ENCODE results near the gene HOXB2. TPM values are rescaled to one million over a fixed set of nuclear protein-coding genes. Genes with fewer than 3 reads are reported as not detected.

Gene HOXB2
- total RNA-seq = 7.6 TPM

DNA sequence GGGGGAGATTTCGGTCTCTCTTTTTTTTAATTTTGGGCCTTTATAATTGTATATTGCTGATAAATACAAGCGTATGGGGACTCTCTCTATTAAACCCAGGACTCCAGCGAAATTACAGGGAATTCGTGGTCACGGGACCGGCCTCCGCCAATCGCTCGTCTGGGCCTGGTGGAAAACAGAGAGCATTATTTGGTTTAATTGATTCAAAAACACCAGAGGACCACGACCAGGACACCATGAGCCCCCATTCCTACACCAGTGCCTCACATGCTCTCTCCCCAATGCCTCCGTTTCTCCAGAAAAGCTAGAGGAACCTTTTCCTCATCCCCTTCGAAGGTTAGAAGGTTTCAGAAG, at the start of gene HOXB2:
Gene HOXB2, minus strand, starts transcription at position 88 of the 354 bp plus-strand sequence. CDS start 198 bp downstream, outside the sequence.
- Histone ChIP-seq H3K9me3 (ENCODE audit: low read depth, low read length) (no peaks in the 10 kb centered on the region), H3K4me1 (ENCODE audit: insufficient read depth, low read length) (peaks cover 59% of the 10 kb centered on the region), H3K4me3 (ENCODE audit: low read length) (peak within 1 kb of the TSS; percentile 49), H3K27me3 (ENCODE audit: insufficient read depth, low read length) (peaks cover 64% of the 10 kb centered on the region)

DNA sequence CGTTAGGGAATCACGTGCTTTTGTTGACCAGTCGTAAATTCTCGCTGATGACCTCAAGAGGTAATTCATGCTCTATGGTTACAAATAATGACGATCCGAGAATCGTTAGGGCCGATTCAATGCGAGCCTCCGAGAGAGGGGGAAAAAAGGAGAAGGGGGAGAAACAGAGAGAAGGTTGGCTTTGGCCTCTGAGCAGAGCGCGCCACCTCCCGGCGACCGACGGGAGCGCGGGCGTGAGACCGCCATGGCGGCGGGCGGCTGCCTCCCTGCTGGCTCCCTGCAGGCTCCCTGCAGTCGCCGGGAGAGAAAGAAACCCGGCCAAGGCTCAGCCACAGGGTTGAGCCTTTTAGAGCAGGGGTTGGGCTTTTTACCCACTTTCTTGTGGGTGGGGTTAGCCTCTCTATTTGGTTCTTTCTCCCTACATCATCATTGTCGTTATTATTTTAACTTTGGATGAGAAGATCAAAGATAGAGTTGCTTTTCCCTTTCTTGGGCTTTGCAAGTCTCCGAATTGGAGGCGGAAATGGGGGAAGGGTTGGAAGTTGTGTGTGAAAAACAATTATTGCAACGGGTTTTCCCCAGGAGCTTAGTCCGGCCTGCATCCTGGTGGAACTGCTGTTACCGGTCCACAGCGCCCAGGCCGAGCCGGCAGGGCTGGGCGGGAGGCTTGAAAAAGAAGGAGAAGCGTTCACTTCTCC, 49.1 kb upstream of the HOXB2 start:
- Histone ChIP-seq H3K4me3 (ENCODE audit: low read length) (no peak overlapping the region), H3K9me3 (ENCODE audit: low read depth, low read length) (no peaks in the 10 kb centered on the region), H3K4me1 (ENCODE audit: insufficient read depth, low read length) (peaks cover 42% of the 10 kb centered on the region), H3K27me3 (ENCODE audit: insufficient read depth, low read length) (peaks cover 96% of the 10 kb centered on the region)

DNA sequence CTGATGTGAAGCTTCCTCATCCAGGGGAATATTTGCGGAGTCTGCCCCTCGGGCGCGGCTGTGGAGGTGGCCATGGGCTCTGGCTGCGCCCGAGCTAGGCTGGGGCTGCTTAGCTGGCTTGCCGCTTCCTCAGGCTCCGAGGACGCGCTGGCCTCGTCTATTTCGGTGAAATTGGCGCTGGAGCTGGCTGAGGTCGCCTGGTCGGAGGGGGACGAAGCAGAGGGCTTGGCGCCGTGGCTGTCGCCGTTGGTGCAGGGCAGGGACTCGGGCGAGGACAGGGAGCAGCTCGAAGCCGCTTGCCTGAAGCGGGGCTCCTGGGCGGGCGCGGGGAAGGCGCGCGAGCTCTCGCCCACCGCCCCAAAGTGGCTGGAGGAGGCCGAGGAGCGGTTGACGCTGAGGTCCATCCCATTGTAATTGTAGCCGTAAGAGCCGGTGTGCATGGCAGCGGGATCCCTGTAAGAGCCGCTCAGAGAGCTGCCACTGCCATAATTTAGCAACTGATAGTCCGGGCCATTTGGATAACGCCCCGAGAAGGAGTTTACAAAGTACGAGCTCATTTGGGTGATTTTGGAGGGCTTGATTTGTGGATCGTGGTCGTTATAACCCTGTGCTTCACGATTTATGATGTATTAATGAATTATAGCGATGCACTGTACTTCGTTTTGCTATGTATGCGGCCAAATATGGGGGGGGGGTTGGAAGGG, 48.4 kb upstream of the HOXB2 start, which contains the start of gene HOXB5:
Gene HOXB5, minus strand, starts transcription at position 654 of the 704 bp plus-strand sequence. Its CDS starts 97 bp downstream, at position 557.
- Histone ChIP-seq H3K27me3 (ENCODE audit: insufficient read depth, low read length) (peaks cover 96% of the 10 kb centered on the region), H3K4me1 (ENCODE audit: insufficient read depth, low read length) (peaks cover 40% of the 10 kb centered on the region), H3K4me3 (ENCODE audit: low read length) (no peak within 1 kb of the TSS), H3K9me3 (ENCODE audit: low read depth, low read length) (no peaks in the 10 kb centered on the region)

DNA sequence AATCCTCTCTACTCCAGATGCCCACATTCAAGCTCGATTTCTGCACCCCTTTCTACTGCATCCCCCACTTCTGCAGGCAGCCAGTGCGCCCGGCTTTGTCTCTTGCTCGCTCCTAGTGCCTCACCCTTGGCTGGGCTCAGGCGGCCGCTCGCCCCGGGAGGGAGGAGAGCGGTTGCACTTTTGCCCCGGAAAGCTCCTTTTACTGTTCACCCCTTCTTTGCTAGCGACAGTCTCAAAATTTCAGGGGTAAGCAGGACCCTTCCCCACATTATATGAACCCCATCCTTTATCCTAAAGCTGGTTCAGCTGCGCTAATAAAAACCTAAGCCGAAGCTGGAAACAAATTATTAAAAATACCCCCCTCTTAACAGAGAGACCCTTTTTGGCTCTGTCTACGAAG, 47.7 kb upstream of the HOXB2 start:
- Histone ChIP-seq H3K9me3 (ENCODE audit: low read depth, low read length) (no peaks in the 10 kb centered on the region), H3K4me1 (ENCODE audit: insufficient read depth, low read length) (peaks cover 36% of the 10 kb centered on the region), H3K4me3 (ENCODE audit: low read length) (no peak overlapping the region), H3K27me3 (ENCODE audit: insufficient read depth, low read length) (peaks cover 96% of the 10 kb centered on the region)

DNA sequence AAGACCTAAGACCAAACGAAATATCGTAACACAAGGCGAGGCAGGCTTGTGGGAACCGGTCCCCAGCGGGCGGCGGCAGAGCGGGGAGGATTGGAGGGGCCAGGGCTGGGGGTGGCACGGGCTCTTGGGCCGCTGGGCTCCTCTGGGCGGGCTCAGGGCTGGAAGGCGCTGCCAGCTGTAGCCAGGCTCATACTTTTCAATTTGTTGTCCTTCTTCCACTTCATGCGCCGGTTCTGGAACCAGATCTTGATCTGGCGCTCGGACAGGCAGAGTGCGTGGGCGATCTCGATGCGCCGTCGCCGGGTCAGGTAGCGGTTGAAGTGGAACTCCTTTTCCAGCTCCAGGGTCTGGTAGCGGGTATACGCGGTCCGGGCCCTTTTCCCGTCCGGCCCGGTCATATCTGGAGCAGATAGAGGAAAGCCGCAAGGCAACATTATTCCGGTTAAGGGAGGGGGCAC, 47.2 kb upstream of the HOXB2 start:
- H3K4me3 ChIP-seq (ENCODE audit: low read length) = no peak overlapping the region
- H3K9me3 ChIP-seq (ENCODE audit: low read depth, low read length) = no peaks in the 10 kb centered on the region
- H3K27me3 ChIP-seq (ENCODE audit: insufficient read depth, low read length) = peaks cover 96% of the 10 kb centered on the region
- peaks cover 36% of the 10 kb centered on the region for H3K4me1 ChIP-seq (ENCODE audit: insufficient read depth, low read length)

DNA sequence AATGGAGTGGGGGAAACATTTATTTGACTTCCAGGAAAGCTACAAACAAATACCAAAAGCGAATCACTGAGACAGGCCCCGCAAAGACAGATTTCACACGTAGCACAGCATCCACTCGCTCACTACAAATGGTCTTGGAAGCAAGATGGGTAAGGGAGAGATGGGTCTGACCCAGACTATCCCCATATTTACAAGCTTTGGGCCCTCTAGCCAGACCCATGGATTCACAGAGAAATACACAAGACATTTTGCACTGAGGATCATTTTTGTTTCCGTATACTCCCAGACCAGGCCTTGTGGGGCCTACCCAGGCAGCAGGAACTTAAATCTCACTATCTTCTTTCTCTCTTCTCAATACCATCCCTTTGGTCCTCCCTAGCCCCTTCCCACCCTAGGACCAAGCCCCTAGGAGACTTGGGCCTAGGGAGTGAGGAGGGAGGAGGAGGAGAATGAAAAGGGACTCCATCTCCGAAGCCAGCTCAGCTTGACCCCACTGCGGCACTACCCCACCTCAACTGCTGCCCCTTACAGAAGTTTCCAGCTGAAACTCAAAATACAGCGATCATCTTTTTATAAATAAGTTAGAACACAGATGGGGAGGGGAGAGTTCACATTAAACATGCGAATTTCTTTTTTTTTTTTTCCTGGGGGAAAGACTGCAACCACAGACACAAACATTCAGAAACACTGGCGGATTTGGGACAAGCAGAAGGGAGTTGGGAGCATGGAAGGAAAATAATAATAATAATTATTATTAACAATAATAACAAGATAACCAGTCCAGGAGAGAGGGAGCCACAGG, 46.5 kb upstream of the HOXB2 start:
- Histone ChIP-seq H3K9me3 (ENCODE audit: low read depth, low read length) (no peaks in the 10 kb centered on the region), H3K27me3 (ENCODE audit: insufficient read depth, low read length) (peaks cover 96% of the 10 kb centered on the region), H3K4me3 (ENCODE audit: low read length) (no peak overlapping the region), H3K4me1 (ENCODE audit: insufficient read depth, low read length) (peaks cover 35% of the 10 kb centered on the region)

DNA sequence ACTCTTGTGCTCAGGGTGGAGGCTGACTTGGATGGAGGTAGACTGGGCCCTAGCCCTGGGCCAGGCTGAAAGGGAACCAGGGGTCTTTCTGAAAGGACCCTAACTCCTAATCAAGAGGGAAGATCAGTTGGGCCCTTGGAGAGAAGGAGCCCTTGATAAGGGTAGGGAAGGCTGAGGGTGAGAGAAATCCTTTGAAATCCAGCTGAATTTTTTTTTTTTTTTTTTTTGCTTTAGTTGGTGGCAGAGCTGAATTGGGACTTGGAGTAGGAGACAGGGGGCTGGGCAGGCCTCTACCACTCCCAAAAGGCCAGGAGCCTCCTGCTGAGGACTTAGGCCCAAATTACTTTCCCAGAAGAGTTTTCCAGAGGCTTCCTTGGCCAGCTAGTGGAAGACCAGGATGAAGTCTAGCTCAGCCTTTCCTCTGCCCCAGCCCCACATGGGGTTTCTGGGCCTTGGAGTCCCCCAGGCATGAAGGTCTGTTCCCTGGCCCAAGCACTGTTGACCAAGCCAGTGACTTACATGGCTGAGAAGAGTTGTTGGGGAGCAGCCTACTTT, 45.8 kb upstream of the HOXB2 start:
- no peaks in the 10 kb centered on the region for H3K9me3 ChIP-seq (ENCODE audit: low read depth, low read length)
- H3K4me3 ChIP-seq (ENCODE audit: low read length) = no peak overlapping the region
- peaks cover 96% of the 10 kb centered on the region for H3K27me3 ChIP-seq (ENCODE audit: insufficient read depth, low read length)
- H3K4me1 ChIP-seq (ENCODE audit: insufficient read depth, low read length) = peaks cover 37% of the 10 kb centered on the region

DNA sequence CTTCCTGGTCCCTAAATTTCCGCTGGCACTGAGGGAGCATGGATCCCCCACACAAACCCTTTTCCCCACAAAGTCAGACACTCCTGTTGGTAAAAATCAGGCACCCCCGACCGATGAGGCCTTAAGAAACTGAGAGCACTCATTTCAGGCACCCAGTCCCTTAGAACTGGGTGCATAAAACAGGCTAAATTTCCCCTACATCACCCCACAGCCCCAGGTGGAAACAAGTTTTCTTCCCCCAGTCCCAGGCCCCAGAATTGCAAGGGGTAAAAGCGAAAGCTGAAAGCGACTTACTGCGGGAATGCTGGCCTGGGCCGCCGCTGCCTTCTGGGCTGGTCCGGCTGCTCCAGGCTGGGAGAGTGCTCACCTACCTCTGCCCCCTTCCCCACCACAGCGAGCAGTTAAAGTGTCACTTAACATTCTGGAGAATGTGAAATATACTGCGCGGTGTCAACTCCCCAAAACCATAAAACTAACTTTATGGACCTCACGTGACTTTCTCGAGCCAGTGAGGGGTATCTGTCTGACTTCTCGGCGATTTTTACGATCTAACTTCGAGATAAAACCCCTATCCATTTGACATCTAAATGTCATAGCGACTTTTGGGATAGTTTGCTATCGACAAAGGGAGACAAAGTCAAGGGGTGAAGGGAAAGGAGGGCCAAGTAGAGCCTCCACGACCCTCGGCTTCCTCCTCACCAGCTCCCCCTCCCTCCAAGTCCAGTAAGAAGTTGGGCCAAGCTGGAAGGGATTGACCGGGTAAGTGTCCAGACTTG, 45.1 kb upstream of the HOXB2 start, which contains the start of gene HOXB3:
Gene HOXB3, minus strand, starts transcription at position 411 of the 776 bp plus-strand sequence. CDS start 37,767 bp downstream, outside the sequence.
- no peaks in the 10 kb centered on the region for H3K9me3 ChIP-seq (ENCODE audit: low read depth, low read length)
- peaks cover 94% of the 10 kb centered on the region for H3K27me3 ChIP-seq (ENCODE audit: insufficient read depth, low read length)
- H3K4me3 ChIP-seq (ENCODE audit: low read length) = no peak within 1 kb of the TSS
- H3K4me1 ChIP-seq (ENCODE audit: insufficient read depth, low read length) = peaks cover 43% of the 10 kb centered on the region

DNA sequence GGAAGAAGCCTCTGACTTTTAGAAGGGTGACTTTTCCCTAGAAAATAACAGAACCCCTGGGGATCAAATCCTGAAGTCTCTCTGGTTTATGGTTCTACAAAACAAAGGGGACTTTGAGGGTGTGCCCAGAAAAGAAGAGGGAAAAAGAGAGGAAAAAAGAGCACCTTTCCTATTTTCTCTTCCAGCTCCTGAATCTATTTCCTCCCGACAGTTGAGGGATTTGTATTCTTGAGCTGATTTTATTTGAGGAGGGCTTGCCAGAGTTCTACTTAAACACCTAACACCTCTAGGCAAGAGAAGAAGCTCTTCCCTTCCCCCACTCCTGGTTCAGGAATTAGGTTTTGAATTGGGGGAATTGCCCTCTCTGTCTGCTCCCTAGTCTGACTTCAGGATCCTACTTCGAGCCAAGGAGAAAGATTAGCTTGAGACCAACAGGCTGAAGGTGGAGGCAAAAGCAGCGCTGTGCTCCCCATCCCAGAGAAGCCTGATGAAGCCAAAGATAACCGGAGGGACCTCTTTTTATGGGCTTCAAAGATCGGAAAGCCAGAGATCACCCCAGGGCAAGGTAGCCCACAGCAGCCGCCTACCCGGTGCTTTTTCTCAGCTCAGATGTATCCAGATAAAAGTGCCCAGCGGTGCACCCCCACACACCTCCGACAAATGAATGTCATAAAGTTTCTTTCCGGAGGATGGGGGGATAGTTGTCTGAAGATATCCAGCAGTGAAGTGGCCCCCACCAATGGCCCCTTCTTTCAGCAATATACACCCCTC, 44.3 kb upstream of the HOXB2 start:
- H3K27me3 ChIP-seq (ENCODE audit: insufficient read depth, low read length) = peaks cover 92% of the 10 kb centered on the region

DNA sequence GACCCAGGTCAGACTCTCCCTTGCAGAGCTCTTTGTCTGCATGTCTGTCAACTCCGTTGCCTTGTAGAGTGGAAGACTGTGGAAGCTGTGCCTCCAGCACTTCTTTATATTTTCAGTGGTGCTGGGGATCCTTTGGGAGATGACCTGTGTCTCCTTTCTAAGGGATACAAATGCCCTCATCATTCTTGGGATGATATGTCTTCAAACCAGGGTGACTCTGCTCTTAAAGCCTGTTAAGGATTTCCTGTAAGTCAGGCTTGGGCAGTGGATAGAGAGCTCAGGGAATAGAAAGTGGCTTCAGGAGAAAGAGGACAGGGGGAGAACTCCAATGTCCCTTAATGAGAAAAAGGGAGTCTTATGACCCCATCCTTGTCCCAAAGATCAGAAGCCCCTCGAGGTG, 43.6 kb upstream of the HOXB2 start:
- H3K4me3 ChIP-seq (ENCODE audit: low read length) = no peak overlapping the region
- H3K9me3 ChIP-seq (ENCODE audit: low read depth, low read length) = no peaks in the 10 kb centered on the region
- H3K27me3 ChIP-seq (ENCODE audit: insufficient read depth, low read length) = peaks cover 94% of the 10 kb centered on the region
- peaks cover 40% of the 10 kb centered on the region for H3K4me1 ChIP-seq (ENCODE audit: insufficient read depth, low read length)

More for the DNA sequence above, 44.3 kb upstream of the HOXB2 start:
- Histone ChIP-seq H3K4me1 (ENCODE audit: insufficient read depth, low read length) (peaks cover 45% of the 10 kb centered on the region), H3K4me3 (ENCODE audit: low read length) (no peak overlapping the region), H3K9me3 (ENCODE audit: low read depth, low read length) (no peaks in the 10 kb centered on the region)

DNA sequence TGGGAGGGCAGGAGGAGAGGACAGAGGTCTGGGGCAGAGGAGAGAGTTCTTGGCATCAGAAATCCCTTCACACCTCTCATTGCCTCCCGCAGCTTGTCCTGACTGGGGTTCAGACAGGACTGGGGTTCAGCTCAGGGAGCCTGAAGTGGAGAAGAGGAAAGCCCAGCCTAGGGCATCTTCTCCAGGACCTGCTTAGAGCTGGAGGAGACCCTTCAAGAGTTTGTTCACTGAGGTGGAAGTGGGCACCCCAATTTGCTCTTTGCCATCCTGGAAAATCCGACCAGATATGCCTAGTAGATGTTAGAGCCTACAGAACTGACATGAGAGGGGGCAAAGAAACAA, 43.1 kb upstream of the HOXB2 start:
- Histone ChIP-seq H3K4me3 (ENCODE audit: low read length) (no peak overlapping the region), H3K9me3 (ENCODE audit: low read depth, low read length) (no peaks in the 10 kb centered on the region), H3K27me3 (ENCODE audit: insufficient read depth, low read length) (peaks cover 94% of the 10 kb centered on the region), H3K4me1 (ENCODE audit: insufficient read depth, low read length) (peaks cover 35% of the 10 kb centered on the region)

DNA sequence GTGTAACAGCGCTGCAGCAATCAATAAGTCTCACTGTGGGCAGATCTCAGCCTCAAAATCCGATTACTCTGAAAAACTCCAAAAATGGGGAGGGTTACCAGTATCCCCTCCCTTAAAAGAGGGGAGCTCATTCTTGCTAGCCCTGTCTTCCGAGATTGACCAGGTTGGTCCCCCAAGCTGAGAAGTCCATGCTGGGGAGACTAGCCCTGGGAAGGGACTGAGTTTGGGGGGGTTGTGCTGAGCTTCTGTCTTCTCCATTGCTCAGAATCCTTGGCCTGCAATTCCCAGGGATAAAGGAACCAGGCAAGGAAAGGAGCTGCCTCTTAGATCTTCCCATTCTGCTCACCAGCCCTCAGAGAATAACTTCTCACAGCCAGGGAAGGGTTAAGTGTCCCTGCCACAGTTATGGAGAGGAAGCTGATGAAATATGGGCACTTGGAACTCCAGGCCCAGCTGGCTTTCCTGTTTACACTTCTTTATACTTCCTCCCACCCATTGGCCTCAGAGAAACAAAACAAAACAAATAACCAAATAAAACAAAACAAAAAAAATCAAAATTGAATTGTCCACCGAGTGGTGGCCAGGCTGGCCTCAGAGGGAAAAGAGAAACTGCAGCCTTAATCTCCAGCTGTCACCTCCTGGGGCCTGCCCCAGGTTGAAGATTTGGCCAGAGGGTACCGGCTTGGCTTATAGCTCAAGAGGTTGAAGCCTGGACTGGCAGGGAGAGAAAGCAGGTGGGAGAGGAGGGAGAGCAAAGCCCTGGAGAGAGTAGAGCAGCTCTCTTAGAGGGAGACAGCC, 42.6 kb upstream of the HOXB2 start:
- Histone ChIP-seq H3K9me3 (ENCODE audit: low read depth, low read length) (no peaks in the 10 kb centered on the region), H3K4me3 (ENCODE audit: low read length) (no peak overlapping the region), H3K27me3 (ENCODE audit: insufficient read depth, low read length) (peaks cover 94% of the 10 kb centered on the region), H3K4me1 (ENCODE audit: insufficient read depth, low read length) (peaks cover 32% of the 10 kb centered on the region)
